Endothelial cell of umbilical vein (primary cell): Measurements from ENCODE around the gene AURKB.

Experiments used
- CTCF ChIP-seq, 2 donors: IDR thresholded peaks; 1 replicate in 1 of 2; 2 replicates in 1 of 2; pipeline ENCODE4 v1.5.1; 2011; ENCODE audit warnings: low read length in 2 of 2, mild to moderate bottlenecking in 2 of 2, moderate library complexity in 2 of 2, control low read depth in 1 of 2, inconsistent platforms in 1 of 2, low read depth in 1 of 2; ENCODE audit not compliant: insufficient read depth in 1 of 2; ENCODE audit errors: extremely low read depth in 1 of 2
- EZH2 ChIP-seq: IDR thresholded peaks from 2 replicates; pipeline ENCODE4 v1.6.1; 2012; ENCODE audit warnings: borderline replicate concordance, low read depth, mild to moderate bottlenecking, moderate library complexity, low read length, inconsistent platforms; ENCODE audit not compliant: severe bottlenecking
- POLR2A ChIP-seq: IDR thresholded peaks from 2 replicates; pipeline ENCODE4 v1.6.1; 2012; ENCODE audit warnings: low read depth, mild to moderate bottlenecking, control low read depth, low read length

- TF ChIP-seq POLR2A (no peak), EZH2 (no peak), CTCF (IDR thresholded peaks at IDR 0.05; ENCODE audit: extremely low read depth in 1 of 2, insufficient read depth in 1 of 2, low read depth in 1 of 2, low read length in 2 of 2) (peak in 1 of 2 donors; percentile 22)
These were observed 23.4 kb downstream of the AURKB start for GRCh38 chr17:8186787-8187516.
